Measurements from ENCODE around the gene PRRG3.
"Not testable (repeated sequence)": the region's sequence is repeated elsewhere in the genome, so short reads cannot be mapped to it uniquely, and the experiment has no call there.

PRRG3 gene

GRCh38 chrX:151687635-151688034 lies 7.6 kb upstream of the PRRG3 start:
- no peak overlapping the region for H3K4me3 ChIP-seq (ENCODE audit: low read depth, low read length)
- TF ChIP-seq POLR2A (IDR thresholded peaks at IDR 0.05; ENCODE audit: extremely low read depth, insufficient read length), result no peak
- no peak for TF ChIP-seq MYC (IDR thresholded peaks at IDR 0.05; ENCODE audit: low read depth, low read length)
- TF ChIP-seq, protein P1, sequence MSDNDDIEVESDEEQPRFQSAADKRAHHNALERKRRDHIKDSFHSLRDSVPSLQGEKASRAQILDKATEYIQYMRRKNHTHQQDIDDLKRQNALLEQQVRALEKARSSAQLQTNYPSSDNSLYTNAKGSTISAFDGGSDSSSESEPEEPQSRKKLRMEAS (IDR thresholded peaks at IDR 0.05; ENCODE audit: low read depth, low read length), result no peak
- TF ChIP-seq CTCF (IDR thresholded peaks at IDR 0.05; ENCODE audit: low read depth, low read length), result no peak
- no peak for DNase-seq (ENCODE audit: low read depth)

DNA sequence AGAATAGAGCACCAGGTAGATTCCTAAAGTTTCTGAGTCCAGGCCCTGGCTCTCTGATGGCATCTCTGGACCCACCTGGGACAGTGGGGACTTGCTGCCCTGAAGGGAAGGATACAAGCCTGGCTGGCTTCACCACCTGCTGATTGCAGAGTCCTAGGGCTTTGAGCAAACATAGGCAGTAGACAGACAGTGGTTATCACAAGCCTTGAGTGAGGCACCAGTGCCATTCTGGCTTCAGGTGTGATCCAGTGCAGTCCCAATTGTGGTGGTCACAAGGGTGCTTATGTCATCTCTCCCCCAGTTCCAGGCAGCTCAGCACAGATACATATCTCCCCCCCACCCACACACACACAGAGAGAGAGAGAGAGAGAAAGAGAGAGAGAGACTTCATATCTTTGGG lies 6.6 kb upstream of the PRRG3 start:
- H3K4me3 ChIP-seq (ENCODE audit: low read depth, low read length), result no peak overlapping the region
- no peak for DNase-seq (ENCODE audit: low read depth)
- TF ChIP-seq POLR2A (IDR thresholded peaks at IDR 0.05; ENCODE audit: extremely low read depth, insufficient read length) (no peak), CTCF (IDR thresholded peaks at IDR 0.05; ENCODE audit: low read depth, low read length) (no peak), MYC (IDR thresholded peaks at IDR 0.05; ENCODE audit: low read depth, low read length) (no peak)
- TF ChIP-seq, protein P1 (IDR thresholded peaks at IDR 0.05; ENCODE audit: low read depth, low read length), result no peak

DNA sequence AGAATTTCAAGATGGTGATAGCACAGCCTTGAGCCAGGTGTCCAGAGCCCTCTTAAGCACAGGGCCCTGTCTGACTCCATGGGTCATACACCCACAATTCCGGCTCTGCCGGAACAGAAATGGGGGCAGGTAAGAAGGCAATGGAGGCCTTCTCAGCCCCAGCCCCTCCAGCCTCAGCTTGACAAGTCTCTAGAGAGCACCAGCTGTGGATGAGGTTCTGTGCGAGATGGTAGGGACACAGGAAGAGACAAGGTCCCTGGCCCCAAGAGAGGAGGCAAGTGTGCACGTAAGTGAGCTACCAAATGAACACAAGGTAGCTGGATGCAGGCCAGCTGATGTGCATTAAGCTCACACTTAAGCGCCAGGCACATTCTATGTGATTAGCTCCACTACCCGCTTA lies 2.4 kb upstream of the PRRG3 start:
- DNase-seq (ENCODE audit: low read depth), result no peak
- TF ChIP-seq MYC (IDR thresholded peaks at IDR 0.05; ENCODE audit: low read depth, low read length) (no peak), CTCF (IDR thresholded peaks at IDR 0.05; ENCODE audit: low read depth, low read length) (no peak), POLR2A (IDR thresholded peaks at IDR 0.05; ENCODE audit: extremely low read depth, insufficient read length) (no peak)
- TF ChIP-seq, protein P1 (IDR thresholded peaks at IDR 0.05; ENCODE audit: low read depth, low read length), result no peak

GRCh38 chrX:151694121-151694520 lies 1.1 kb upstream of the PRRG3 start:
- no peak for DNase-seq (ENCODE audit: low read depth)
- no peak for TF ChIP-seq CTCF (IDR thresholded peaks at IDR 0.05; ENCODE audit: low read depth, low read length)
- TF ChIP-seq, protein P1 (IDR thresholded peaks at IDR 0.05; ENCODE audit: low read depth, low read length), result no peak
- no peak for TF ChIP-seq POLR2A (IDR thresholded peaks at IDR 0.05; ENCODE audit: extremely low read depth, insufficient read length)
- no peak for TF ChIP-seq MYC (IDR thresholded peaks at IDR 0.05; ENCODE audit: low read depth, low read length)
- H3K4me3 ChIP-seq (ENCODE audit: low read depth, low read length), result no peak overlapping the region

More for the DNA sequence above, 2.4 kb upstream of the PRRG3 start:
- no peak overlapping the region for H3K4me3 ChIP-seq (ENCODE audit: low read depth, low read length)

- H3K4me3 ChIP-seq (ENCODE audit: low read depth, low read length), result no peak overlapping the region
- no peak for DNase-seq (ENCODE audit: low read depth)
- no peak for TF ChIP-seq POLR2A (IDR thresholded peaks at IDR 0.05; ENCODE audit: extremely low read depth, insufficient read length)
- TF ChIP-seq MYC (IDR thresholded peaks at IDR 0.05; ENCODE audit: low read depth, low read length), result no peak
- TF ChIP-seq CTCF (IDR thresholded peaks at IDR 0.05; ENCODE audit: low read depth, low read length), result no peak
- TF ChIP-seq, protein P1 (IDR thresholded peaks at IDR 0.05; ENCODE audit: low read depth, low read length), result no peak
Observed at GRCh38 chrX:151695583-151696340, 504 bp downstream of the PRRG3 start.

DNA sequence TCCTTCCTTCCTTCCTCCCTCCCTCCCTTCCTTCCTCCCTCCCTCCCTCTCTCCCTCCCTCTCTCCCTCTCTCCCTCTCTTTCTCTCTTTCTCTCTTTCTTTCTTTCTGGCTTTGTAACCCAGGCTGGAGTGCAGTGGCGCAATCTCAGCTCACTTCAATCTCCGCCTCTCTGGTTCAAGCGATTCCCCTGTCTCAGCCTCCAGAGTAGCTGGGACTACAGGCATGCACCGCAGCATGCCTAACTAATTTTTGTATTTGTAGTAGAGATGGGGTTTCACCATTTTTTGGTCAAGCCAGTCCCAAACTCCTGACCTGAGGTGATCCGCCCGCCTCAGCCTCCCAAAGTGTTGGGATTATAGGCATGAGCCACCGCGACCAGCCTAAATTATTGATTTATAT lies 1.8 kb downstream of the PRRG3 start:
- DNase-seq (ENCODE audit: low read depth); H3K4me3 ChIP-seq (ENCODE audit: low read depth, low read length): not testable (repeated sequence)
